IPS-20b (cell line): Measurements from ENCODE around the gene RPLP2.

Experiments used
- H3K27ac ChIP-seq: one replicate; pipeline ENCODE4 v1.5.1; 2013; ENCODE audit warnings: low read length
- H3K27me3 ChIP-seq: 2 replicates; pipeline ENCODE4 v1.6.1; 2013; ENCODE audit warnings: mild to moderate bottlenecking, low read length, inconsistent platforms; ENCODE audit not compliant: insufficient read depth
- H3K36me3 ChIP-seq: 2 replicates; pipeline ENCODE4 v1.6.1; 2013; ENCODE audit warnings: low read depth, mild to moderate bottlenecking, inconsistent platforms, low read length, moderate library complexity; ENCODE audit not compliant: insufficient read depth
- H3K4me1 ChIP-seq: 2 replicates; pipeline ENCODE4 v1.6.1; 2013; ENCODE audit warnings: mild to moderate bottlenecking, control low read depth, inconsistent platforms, low read length, moderate library complexity; ENCODE audit not compliant: insufficient read depth
- H3K4me3 ChIP-seq: 2 replicates; pipeline ENCODE4 v1.5.1; 2013; ENCODE audit warnings: mild to moderate bottlenecking, low read length, inconsistent platforms
- H3K9ac ChIP-seq: 2 replicates; pipeline ENCODE4 v1.6.1; 2013; ENCODE audit warnings: low read depth, mild to moderate bottlenecking, inconsistent platforms, low read length, moderate library complexity
- H3K9me3 ChIP-seq: 2 replicates; pipeline ENCODE4 v1.6.1; 2013; ENCODE audit warnings: mild to moderate bottlenecking, low read depth, low read length, inconsistent platforms; ENCODE audit not compliant: insufficient read depth

The RPLP2 gene

DNA sequence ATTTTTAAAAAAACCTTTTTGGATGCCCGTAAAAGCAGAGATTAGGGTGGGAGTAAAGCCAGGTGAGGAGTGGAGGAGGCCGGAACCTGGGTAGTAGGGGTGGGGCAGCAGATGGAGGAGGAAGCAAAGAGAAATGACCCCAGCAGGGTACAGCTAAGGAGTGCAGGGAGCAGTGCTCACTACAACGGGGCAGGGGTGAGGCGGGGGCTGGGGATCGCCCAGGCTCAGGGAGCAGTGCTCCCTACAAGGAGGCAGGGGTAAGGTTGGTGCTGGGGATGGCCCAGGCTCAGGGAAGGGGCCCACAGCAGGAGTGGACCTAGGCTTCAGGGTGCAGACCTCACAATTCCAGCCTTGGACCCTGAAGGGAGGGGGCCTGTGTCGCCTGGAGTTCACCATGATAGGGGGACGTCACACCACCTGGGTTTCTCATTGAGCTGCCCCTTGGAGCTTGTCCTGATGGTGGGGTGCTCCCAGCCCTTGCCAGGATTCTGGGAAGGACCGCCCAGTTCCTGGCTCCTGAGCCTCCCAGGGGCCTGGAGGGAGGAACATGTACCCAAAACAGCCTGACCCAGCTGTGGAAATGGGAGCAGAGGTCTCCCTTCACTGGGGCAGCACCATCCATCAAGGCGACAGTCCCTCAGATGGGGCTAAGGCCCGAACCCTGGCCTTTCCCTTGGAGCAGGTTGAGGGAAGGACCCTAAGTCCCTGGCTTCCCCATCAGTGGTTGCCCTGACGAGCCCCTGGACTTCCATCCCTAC, 6.1 kb downstream of the RPLP2 start:
- H3K9ac ChIP-seq, result no peak overlapping the region
- H3K36me3 ChIP-seq, result peaks cover 38% of the 10 kb centered on the region
- peaks cover 5% of the 10 kb centered on the region; the same call in 1 of the 2 replicates for H3K4me1 ChIP-seq
- no peak overlapping the region for H3K4me3 ChIP-seq
- H3K9me3 ChIP-seq, result no peaks in the 10 kb centered on the region
- H3K27me3 ChIP-seq, result no peaks in the 10 kb centered on the region
- no peak overlapping the region for H3K27ac ChIP-seq

DNA sequence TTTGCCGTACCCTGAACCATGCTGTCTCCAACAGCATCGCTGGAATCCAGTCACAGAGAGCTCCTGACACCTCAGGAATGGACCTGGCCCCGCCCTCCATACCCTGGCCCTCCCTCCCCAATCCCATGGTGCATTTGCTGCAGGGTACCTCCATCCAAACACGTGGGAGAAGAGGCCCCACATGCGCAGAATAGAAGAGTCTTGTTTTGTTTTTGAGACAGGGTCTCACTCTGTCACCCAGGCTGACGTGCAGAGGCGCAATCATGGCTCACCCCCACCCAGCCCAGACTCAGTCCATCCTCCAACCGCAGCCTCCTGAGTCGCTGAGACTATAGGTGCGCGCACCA, 6.6 kb downstream of the RPLP2 start:
- H3K4me3 ChIP-seq, result no peak overlapping the region

DNA sequence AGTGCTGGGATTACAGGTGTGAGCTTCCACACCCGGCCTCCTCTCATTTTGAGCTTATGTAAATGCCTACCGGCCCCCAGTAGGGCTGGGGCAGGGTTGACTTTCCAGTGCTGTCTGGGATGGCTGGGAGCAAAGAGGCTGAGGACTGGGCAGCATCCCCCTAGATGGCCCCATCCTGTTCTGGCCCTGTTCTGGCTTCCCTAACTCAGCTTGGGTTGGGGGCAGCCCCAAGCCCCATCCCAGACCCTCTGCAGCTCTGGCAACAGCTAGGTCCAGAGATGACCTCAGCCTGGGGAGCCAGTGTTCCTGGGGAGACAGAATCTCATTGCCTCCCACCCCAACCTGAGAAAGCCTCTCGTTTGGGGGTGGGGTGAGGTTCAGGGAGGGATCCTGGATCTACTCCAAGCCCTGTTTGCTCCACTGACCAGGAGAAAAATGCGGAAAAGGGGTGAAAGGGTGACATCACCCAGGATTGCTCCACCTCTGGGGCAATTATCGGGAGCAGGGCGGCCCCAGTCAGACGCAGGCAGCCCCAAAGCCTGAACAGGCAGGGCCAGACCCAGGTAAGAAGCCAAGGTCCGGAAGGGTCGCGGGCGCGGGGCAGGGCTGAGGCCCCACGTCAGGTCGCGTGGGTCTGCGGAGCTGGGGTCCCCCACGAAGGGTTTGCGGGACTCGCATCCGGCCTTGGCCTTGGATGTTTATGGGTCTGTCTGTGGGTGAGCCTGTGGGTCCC, 8.8 kb downstream of the RPLP2 start, which contains the start of gene PNPLA2:
Gene PNPLA2, plus strand, starts transcription at position 519 of the 733 bp plus-strand sequence. CDS start 805 bp downstream, outside the sequence.
- H3K9ac ChIP-seq, result peak within 1 kb of the TSS; percentile 51; the same call in 1 of the 2 replicates
- no peaks in the 10 kb centered on the region; the same call in 1 of the 2 replicates for H3K4me1 ChIP-seq
- no peaks in the 10 kb centered on the region for H3K9me3 ChIP-seq
- H3K27ac ChIP-seq, result no peak within 1 kb of the TSS
- H3K36me3 ChIP-seq, result peaks cover 14% of the 10 kb centered on the region; the same call in 1 of the 2 replicates
- no peaks in the 10 kb centered on the region for H3K27me3 ChIP-seq
- peak within 1 kb of the TSS; percentile 74 for H3K4me3 ChIP-seq

More for the DNA sequence above, 6.6 kb downstream of the RPLP2 start:
- Histone ChIP-seq H3K36me3 (peaks cover 32% of the 10 kb centered on the region), H3K9me3 (no peaks in the 10 kb centered on the region), H3K4me1 (no peaks in the 10 kb centered on the region; the same call in 1 of the 2 replicates), H3K27me3 (no peaks in the 10 kb centered on the region), H3K27ac (no peak overlapping the region), H3K9ac (no peak overlapping the region)

DNA sequence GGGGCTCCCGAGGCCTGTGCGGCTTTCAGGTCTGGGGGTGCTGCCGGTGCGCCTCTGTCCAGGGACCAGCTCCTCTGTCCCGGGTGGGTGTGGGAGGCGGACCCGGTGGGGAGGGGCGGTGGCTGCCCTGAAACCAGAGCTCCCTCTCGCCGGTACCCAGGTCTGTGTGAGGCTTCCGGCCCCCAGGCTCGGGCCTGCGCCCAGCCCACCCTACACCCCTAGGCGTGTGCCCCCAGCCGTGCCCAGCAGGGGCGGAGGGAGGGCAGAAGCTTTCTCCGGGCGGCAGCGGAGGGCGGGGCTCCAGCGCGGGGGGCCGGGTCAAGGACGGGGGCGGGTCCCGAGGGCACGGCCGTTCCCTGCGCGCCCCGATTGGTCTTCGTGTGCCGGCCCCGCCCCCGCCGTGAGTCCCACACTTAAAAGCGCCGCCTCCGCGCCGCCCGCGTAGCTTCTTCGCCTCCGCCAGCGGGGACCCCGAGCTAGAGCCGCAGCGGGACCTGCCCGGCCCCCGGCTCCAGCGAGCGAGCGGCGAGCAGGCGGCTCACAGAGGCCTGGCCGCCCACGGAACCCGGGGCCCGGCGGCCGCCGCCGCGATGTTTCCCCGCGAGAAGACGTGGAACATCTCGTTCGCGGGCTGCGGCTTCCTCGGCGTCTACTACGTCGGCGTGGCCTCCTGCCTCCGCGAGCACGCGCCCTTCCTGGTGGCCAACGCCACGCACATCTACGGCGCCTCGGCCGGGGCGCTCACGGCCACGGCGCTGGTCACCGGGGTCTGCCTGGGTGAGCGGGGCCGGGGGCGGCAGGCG, 9.6 kb downstream of the RPLP2 start:
- H3K36me3 ChIP-seq, result peaks cover 8% of the 10 kb centered on the region
- H3K9me3 ChIP-seq, result no peaks in the 10 kb centered on the region
- no peaks in the 10 kb centered on the region; the same call in 1 of the 2 replicates for H3K4me1 ChIP-seq
- no peaks in the 10 kb centered on the region for H3K27me3 ChIP-seq
- H3K4me3 ChIP-seq, result peak overlapping the region; percentile 74
- H3K27ac ChIP-seq, result no peak overlapping the region
- H3K9ac ChIP-seq, result peak overlapping the region; percentile 51; the same call in 1 of the 2 replicates

DNA sequence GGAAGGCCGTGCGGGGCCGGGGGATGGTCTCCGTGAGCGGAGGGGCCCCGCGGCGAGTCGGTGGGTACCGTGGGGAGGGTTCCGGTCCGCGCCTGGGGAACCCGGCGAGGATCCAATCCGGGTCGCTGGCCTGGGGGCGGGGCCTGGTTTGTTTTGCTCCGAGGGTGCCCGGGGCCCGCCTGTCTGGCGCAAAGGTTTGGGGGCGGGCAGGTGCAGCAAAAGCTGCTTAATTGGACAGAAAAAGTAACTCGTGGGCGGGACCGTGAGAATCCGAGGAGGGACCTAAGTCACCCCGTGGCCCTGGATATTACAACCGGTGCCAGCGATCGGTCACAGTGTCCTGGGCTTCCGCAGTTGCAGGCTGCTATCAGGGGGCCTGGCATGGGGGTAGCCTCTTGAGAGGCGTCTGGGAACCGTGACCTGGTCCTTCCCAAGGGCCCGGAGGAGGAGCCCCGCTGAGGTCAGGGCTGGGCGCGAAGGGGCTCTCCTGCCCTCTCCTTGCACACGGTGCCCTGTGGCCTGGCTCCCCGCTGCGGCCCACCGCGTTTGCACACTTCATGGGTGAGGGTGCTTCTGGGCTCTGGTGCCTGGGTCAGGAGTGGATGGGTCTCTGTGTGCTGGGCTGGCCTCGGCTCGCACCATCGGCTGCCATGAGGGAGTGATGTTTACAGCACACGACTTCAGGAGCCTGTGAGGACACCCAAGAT, 10.3 kb downstream of the RPLP2 start:
- H3K27ac ChIP-seq, result no peak overlapping the region
- H3K9me3 ChIP-seq, result no peaks in the 10 kb centered on the region
- H3K4me3 ChIP-seq, result peak overlapping the region; percentile 74
- peaks cover 6% of the 10 kb centered on the region for H3K36me3 ChIP-seq
- H3K27me3 ChIP-seq, result no peaks in the 10 kb centered on the region; the same call in 1 of the 2 replicates
- no peaks in the 10 kb centered on the region; the same call in 1 of the 2 replicates for H3K4me1 ChIP-seq
- peak overlapping the region; percentile 59; the same call in 1 of the 2 replicates for H3K9ac ChIP-seq

DNA sequence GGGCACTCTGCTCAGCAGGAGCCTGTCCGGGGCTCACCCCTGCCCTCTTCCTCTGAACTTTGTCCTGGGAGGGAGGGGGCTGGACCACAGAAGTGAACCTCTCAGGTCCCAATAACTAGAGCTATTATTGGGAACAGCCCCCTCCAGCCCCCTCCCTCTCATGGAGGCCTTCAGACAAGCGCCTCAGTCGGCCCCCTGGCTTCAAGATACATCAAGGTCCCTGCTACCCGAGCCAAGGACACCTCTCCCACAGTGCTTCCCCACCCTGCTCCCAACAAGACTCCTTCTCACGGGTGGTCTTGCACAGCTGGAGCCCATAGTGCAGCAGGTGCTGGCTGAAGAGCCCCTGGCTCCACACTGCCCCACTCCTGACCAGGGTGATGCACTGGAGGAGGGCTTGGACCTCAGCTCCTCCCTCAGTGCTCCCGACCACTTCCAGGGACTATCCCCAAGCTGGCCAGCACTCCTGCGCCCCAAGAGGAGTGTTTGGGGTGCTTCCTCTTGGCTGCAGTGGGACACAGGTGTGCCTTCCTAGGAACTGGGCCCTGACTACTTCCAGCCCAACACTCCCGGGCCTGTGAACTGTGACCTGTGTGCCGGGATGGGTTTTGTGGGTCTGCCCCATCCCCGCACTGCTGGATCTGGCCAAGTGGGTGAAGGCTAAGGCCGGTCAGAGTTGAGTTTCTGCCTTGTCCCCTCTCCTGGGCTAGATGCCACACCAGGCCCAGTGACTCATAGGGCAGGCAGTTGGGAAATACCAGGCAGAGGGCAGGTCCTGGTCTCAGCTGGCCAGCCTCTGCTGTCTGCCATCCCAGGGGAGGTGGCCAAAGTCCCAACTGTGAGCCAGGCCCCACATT, 11.1 kb downstream of the RPLP2 start:
- H3K9ac ChIP-seq, result peak overlapping the region; percentile 59; the same call in 1 of the 2 replicates
- peaks cover 8% of the 10 kb centered on the region for H3K36me3 ChIP-seq
- no peaks in the 10 kb centered on the region; the same call in 1 of the 2 replicates for H3K4me1 ChIP-seq
- H3K9me3 ChIP-seq, result no peaks in the 10 kb centered on the region
- H3K4me3 ChIP-seq, result peak overlapping the region; percentile 74; the same call in 1 of the 2 replicates
- peaks cover 7% of the 10 kb centered on the region; the same call in 1 of the 2 replicates for H3K27me3 ChIP-seq
- H3K27ac ChIP-seq, result no peak overlapping the region

DNA sequence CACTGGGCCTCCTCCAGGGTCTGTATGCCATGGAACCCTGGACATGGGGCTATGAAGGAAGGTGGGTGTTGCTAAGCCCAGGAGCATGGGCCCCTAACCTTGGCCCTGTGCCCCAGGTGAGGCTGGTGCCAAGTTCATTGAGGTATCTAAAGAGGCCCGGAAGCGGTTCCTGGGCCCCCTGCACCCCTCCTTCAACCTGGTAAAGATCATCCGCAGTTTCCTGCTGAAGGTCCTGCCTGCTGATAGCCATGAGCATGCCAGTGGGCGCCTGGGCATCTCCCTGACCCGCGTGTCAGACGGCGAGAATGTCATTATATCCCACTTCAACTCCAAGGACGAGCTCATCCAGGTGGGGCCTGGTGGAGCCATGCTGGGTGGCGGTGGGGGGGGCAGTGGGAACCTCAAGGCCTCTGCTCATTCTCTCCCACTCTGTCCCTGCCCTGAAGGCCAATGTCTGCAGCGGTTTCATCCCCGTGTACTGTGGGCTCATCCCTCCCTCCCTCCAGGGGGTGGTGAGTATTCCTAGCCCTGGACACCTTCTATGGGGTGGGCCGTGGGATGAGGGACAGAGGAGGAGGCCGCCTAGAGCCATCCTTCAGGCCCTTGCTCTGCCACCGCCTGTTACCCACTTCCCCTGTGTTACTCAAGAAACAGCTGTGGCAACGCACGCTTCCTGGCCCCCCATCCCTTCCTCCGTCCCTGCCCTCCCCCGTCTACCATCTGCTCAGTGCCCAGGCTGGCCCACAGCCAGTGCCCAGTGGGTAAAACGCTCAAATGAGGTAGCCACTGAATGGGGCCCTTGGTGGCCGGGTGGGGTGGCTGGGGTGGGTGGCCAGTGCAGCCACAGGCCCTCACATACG, 12.0 kb downstream of the RPLP2 start:
- Histone ChIP-seq H3K4me1 (no peaks in the 10 kb centered on the region; the same call in 1 of the 2 replicates), H3K27me3 (peaks cover 15% of the 10 kb centered on the region), H3K4me3 (no peak overlapping the region), H3K27ac (no peak overlapping the region), H3K9me3 (no peaks in the 10 kb centered on the region), H3K9ac (no peak overlapping the region), H3K36me3 (peaks cover 8% of the 10 kb centered on the region)

DNA sequence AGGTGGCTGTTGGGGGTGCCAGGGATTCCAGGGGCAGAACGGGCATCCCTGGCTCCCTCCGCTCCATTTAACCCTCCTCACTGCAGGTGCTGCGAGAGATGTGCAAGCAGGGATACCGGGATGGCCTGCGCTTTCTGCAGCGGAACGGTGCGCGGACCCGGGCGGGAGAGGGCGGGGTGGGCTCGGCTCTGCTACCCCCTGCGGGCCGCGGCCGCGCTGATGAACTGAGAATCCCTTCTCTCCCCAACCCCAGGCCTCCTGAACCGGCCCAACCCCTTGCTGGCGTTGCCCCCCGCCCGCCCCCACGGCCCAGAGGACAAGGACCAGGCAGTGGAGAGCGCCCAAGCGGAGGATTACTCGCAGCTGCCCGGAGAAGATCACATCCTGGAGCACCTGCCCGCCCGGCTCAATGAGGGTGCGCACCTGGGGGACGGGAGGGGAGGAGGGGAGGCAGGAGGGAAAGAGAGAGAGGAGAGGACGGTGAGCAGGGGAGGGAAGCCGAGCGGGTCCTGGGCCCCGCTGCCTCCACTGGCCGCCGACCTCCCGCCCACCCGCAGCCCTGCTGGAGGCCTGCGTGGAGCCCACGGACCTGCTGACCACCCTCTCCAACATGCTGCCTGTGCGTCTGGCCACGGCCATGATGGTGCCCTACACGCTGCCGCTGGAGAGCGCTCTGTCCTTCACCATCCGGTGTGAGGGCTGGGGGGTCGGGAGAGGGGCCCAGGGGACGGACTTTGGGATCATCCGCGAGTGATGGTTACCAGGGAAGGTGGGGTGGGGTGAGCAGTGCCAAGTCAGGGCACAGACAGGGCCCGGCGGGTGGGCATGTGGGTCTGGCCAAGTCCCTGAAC, 13.9 kb downstream of the RPLP2 start:
- Histone ChIP-seq H3K27me3 (peaks cover 33% of the 10 kb centered on the region), H3K9me3 (no peaks in the 10 kb centered on the region), H3K27ac (no peak overlapping the region), H3K4me3 (no peak overlapping the region), H3K4me1 (peaks cover 8% of the 10 kb centered on the region; the same call in 1 of the 2 replicates), H3K36me3 (peaks cover 8% of the 10 kb centered on the region), H3K9ac (no peak overlapping the region)

DNA sequence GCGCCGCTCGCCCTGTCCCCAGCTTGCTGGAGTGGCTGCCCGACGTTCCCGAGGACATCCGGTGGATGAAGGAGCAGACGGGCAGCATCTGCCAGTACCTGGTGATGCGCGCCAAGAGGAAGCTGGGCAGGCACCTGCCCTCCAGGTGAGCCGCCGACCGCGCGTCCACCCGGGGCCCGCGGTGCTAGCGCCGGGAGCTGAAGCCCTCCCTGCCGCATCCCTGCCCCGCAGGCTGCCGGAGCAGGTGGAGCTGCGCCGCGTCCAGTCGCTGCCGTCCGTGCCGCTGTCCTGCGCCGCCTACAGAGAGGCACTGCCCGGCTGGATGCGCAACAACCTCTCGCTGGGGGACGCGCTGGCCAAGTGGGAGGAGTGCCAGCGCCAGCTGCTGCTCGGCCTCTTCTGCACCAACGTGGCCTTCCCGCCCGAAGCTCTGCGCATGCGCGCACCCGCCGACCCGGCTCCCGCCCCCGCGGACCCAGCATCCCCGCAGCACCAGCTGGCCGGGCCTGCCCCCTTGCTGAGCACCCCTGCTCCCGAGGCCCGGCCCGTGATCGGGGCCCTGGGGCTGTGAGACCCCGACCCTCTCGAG, 14.6 kb downstream of the RPLP2 start:
- Histone ChIP-seq H3K4me3 (no peak overlapping the region), H3K27ac (no peak overlapping the region), H3K27me3 (peaks cover 41% of the 10 kb centered on the region), H3K9ac (no peak overlapping the region), H3K36me3 (peaks cover 8% of the 10 kb centered on the region), H3K4me1 (peaks cover 15% of the 10 kb centered on the region; the same call in 1 of the 2 replicates), H3K9me3 (no peaks in the 10 kb centered on the region)
